Stimulated activated naive B cell treated with anti-CD40 and anti-IgM and Interleukin-4, amounts not matched to agents 10 μg/mL and 1 μg/mL and 100 μg/mL, for 72 hours (primary cell): ENCODE results near the gene TH.

ENCODE experiments used
- ATAC-seq, 2 donors: fragments of 150-1000 bp; cut with Tn5 transposase; replicated peaks; 2 replicates each; pipeline ENCODE4 v1.10.0; 2021; ENCODE audit warnings: moderate library complexity in 1 of 2
- DNase-seq: peaks from one replicate; pipeline ENCODE4 v3.0.0; 2021
- H3K27ac Mint-ChIP-seq: one replicate; pipeline ENCODE4 v1.8.0; 2022; ENCODE audit warnings: mild to moderate bottlenecking, mixed read lengths
- H3K27me3 Mint-ChIP-seq, 2 donors: one replicate each; pipeline ENCODE4 v1.8.0; 2022; ENCODE audit warnings: mixed read lengths in 2 of 2
- H3K36me3 Mint-ChIP-seq, 2 donors: one replicate each; pipeline ENCODE4 v1.8.0; 2022; ENCODE audit warnings: mixed read lengths in 2 of 2, mild to moderate bottlenecking in 1 of 2
- H3K4me1 Mint-ChIP-seq, 2 donors: one replicate each; pipeline ENCODE4 v1.8.0; 2022; ENCODE audit warnings: mixed read lengths in 2 of 2, mild to moderate bottlenecking in 1 of 2
- H3K4me3 Mint-ChIP-seq, 2 donors: one replicate each; pipeline ENCODE4 v1.8.0; 2022; ENCODE audit warnings: mild to moderate bottlenecking in 2 of 2, mixed read lengths in 2 of 2, moderate library complexity in 1 of 2
- H3K9me3 Mint-ChIP-seq, 2 donors: one replicate each; pipeline ENCODE4 v1.8.0; 2022; ENCODE audit warnings: mixed read lengths in 2 of 2, mild to moderate bottlenecking in 1 of 2

The TH gene

DNA sequence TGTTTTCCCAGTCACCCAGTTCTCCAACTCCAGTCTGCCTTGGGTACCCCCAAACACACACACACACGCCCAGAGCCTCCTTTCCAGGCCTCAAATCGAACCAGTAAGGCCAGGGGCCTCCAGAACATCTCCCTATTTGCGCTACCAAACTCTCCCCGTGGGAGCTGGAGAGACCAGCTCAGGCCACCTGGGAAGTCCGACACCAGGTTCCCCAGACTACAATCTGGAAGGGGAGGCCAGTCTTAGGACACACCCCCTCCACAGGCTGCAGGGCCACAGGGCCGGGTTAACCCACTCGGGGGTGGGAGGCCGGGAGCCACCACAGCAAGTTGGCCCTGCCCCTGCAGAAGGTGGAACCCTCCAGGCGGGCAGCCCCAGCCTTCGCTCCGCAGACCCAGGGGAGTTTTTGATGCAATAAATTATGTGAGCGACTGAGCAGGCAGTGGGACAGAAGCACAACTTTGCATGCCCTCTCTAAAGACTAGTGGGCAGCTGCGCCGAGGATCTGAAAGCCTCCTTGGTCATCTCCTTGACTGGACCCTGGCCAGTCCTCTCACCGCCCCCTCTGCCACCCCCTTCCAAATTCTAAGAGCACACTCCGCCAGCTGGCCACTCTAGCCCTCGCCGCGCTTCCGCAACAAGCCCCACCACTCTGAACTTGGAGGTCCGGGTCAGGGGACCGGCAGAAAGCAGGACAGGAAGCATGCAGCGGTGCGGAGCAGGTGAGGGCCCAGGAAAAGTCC lies 35.2 kb downstream of the TH start:
- Mint-ChIP-seq H3K4me3 (peak overlapping the region; percentile 3 to 36), H3K27ac (no peak overlapping the region), H3K27me3 (peaks cover 66 to 88% of the 10 kb centered on the region in 2 donors), H3K36me3 (no peaks in the 10 kb centered on the region), H3K4me1 (peaks cover 23 to 30% of the 10 kb centered on the region in 2 donors), H3K9me3 (peaks cover 5 to 6% of the 10 kb centered on the region in 2 donors)
- ATAC-seq (peak; percentile 34 to 43), DNase-seq (no peak)

DNA sequence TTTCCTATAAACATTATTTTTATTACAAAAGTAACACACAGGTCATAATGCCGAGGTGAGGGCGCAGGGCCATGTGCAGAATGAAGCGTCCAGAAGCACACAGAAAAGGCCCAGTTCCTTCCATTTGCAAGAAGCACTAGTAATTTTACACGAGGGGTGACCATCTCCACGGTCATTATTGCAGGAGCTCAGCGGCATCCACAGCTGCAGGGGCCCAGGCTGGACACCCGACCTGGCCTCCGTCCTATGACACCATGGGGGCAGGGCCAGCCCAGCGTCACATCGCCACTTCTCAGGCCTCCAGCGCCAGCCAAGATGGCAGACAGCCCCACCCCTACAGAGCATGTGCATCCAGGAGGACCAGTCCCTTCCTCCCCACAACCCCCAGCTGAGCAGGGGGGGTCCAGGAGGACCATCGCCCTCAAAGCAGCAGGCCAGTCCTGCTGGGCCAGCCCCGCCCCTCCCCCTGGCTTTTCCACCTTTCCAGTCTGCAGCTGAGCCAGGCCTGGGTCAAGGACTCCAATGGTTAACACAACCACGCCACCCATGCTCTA lies 35.9 kb downstream of the TH start:
- Mint-ChIP-seq H3K4me3 (no peak overlapping the region), H3K27ac (no peak overlapping the region), H3K9me3 (peaks cover 8 to 10% of the 10 kb centered on the region in 2 donors), H3K27me3 (peaks cover 66 to 88% of the 10 kb centered on the region in 2 donors), H3K36me3 (no peaks in the 10 kb centered on the region), H3K4me1 (peaks cover 20 to 24% of the 10 kb centered on the region in 2 donors)
- ATAC-seq, result no peak
- no peak for DNase-seq

GRCh38 chr11:2135018-2135569 lies 36.5 kb downstream of the TH start:
- Mint-ChIP-seq H3K9me3 (peaks cover 8 to 10% of the 10 kb centered on the region in 2 donors), H3K27ac (no peak overlapping the region), H3K27me3 (peaks cover 66 to 81% of the 10 kb centered on the region in 2 donors), H3K4me1 (peaks cover 20 to 24% of the 10 kb centered on the region in 2 donors), H3K4me3 (no peak overlapping the region), H3K36me3 (no peaks in the 10 kb centered on the region)
- no peak for DNase-seq
- ATAC-seq, result no peak

DNA sequence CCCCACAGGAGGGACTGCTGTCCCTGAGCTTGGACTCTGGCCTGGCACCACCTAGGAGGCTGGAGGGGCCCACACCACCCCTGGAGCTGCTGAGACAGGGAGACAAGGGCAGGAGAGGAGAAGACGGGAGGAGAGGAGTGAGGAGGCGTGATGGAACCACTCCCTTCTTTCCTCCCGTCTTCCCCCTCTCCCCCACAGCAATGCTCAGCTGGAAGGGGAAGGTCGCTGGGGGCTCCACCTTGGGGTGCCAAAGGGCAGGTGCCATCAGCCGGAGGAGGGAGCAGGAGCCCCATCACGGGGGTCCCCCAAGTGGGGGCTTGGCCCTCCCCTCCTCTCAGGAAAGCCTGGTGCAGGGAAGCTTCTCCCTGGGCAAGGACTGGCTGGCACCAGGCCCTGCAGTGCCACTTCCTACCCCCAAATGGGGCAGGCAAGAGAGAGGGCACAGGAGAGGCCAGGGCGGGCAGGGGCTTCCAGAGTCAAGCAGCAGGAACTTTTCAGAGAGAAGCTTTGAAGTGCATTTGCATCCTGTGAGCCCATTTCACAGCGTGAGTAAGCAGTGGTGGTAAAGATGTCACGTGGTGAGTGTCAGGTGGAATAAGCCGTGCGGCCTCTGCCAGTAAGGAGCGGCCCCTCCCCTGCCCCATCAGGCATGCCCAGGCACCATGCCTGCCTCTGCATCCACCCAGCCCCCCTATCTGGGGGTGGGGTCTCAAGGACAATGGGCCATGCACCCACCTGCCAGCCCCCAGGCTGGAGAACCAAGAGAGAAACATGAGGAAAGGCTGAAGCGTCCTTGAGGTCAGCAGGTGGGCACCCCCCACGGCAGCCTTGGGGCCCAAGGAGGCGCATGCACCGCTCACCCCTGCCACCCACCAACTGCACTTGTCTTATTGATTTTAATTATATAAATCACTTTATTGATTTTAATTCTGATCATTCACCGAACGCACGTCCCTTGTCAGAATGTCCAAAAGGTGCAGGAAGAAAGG lies 37.3 kb downstream of the TH start:
- ATAC-seq (no peak), DNase-seq (no peak)
- H3K36me3 Mint-ChIP-seq, result no peaks in the 10 kb centered on the region
- peaks cover 20 to 24% of the 10 kb centered on the region in 2 donors for H3K4me1 Mint-ChIP-seq
- peaks cover 70 to 83% of the 10 kb centered on the region in 2 donors for H3K27me3 Mint-ChIP-seq
- peaks cover 8 to 10% of the 10 kb centered on the region in 2 donors for H3K9me3 Mint-ChIP-seq
- no peak overlapping the region for H3K27ac Mint-ChIP-seq
- H3K4me3 Mint-ChIP-seq, result no peak overlapping the region

DNA sequence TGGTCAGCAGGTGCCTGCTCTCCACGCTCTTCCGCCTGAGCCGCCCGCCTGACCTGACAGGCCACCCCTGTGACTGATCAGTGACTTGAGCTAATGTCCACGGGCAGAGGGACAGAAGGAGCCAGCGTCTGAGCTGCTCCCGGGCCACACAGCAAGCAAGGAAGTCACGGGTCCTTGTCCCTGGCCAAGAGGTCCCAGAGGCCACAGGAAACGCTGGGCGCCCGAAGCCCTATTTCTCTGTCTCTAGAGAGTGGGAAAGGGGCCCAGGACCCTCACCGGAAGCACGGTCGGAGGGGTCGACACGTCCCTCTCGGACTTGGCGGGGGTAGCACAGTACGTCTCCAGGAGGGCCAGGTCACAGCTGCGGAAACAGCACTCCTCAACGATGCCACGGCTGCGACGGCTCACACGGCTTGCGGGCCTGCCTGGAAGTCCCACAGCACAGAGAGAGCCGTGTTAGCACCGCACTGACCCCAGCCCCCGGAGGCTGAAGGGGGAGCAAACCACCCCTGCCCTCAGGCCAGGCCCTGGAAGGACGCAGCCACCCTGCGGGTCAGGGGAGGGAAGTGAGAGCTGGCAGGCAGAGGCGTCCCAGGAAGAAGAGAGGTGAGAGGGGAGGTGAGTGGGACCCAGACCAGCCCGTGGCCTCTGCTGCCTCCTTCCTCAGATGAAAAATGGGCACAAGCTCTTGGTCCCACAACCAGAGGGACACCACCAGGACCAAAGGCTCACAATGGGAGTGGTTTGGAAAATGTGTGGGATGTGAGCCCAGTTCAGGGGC lies 38.2 kb downstream of the TH start:
- Mint-ChIP-seq H3K27me3 (peaks cover 74 to 85% of the 10 kb centered on the region in 2 donors), H3K4me1 (peaks cover 20 to 23% of the 10 kb centered on the region in 2 donors), H3K36me3 (no peaks in the 10 kb centered on the region), H3K9me3 (peaks cover 8 to 10% of the 10 kb centered on the region in 2 donors), H3K27ac (no peak overlapping the region), H3K4me3 (no peak overlapping the region)
- DNase-seq (no peak), ATAC-seq (no peak)

GRCh38 chr11:2132874-2133240 lies 38.8 kb downstream of the TH start:
- Mint-ChIP-seq H3K27ac (no peak overlapping the region), H3K9me3 (peaks cover 8 to 10% of the 10 kb centered on the region in 2 donors), H3K4me1 (peaks cover 19% of the 10 kb centered on the region in 2 donors), H3K36me3 (no peaks in the 10 kb centered on the region), H3K4me3 (no peak overlapping the region), H3K27me3 (peaks cover 73 to 79% of the 10 kb centered on the region in 2 donors)
- ATAC-seq (no peak), DNase-seq (no peak)

- peak overlapping the region; percentile 3 for H3K27ac Mint-ChIP-seq
Observed at GRCh38 chr11:2132246-2132645, 39.4 kb downstream of the TH start.

GRCh38 chr11:2131371-2132236 lies 40.0 kb downstream of the TH start:
- Mint-ChIP-seq H3K27ac (peak overlapping the region; percentile 78), H3K9me3 (peaks cover 8 to 10% of the 10 kb centered on the region in 2 donors), H3K27me3 (peaks cover 70 to 76% of the 10 kb centered on the region in 2 donors), H3K4me1 (peaks cover 6 to 10% of the 10 kb centered on the region in 2 donors), H3K36me3 (no peaks in the 10 kb centered on the region), H3K4me3 (no peak overlapping the region)
- DNase-seq (no peak), ATAC-seq (no peak)

More at GRCh38 chr11:2132246-2132645, 39.4 kb downstream of the TH start:
- H3K4me1 Mint-ChIP-seq, result peaks cover 13% of the 10 kb centered on the region in 2 donors
- peaks cover 8 to 10% of the 10 kb centered on the region in 2 donors for H3K9me3 Mint-ChIP-seq
- no peak for ATAC-seq
- no peaks in the 10 kb centered on the region for H3K36me3 Mint-ChIP-seq
- H3K27me3 Mint-ChIP-seq, result peaks cover 73 to 78% of the 10 kb centered on the region in 2 donors
- no peak for DNase-seq
- H3K4me3 Mint-ChIP-seq, result no peak overlapping the region

DNA sequence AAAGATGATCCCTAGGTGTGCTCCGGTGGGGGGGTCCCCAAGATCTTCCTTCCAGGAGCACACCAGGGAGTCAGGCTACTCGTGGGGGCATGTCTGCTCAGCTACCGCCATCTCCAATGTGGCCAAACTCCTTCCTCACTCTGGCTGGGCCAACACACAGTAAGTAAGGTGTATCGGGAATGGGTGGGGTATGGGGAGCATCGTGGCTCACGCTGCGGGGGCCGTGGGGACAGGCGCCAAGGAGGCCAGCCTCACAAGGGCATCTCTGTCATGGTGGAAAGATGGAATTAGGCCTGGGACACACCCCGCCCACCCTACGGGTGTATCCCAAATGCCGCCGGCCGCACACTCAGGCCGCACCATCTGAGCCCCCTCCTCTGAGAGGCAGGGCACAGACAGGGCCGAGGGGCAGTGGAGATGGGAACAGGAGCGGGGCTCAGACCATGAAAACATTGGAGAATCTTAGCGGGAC lies 40.7 kb downstream of the TH start:
- H3K27me3 Mint-ChIP-seq, result peaks cover 70 to 76% of the 10 kb centered on the region in 2 donors
- peaks cover 10 to 17% of the 10 kb centered on the region in 2 donors for H3K9me3 Mint-ChIP-seq

GRCh38 chr11:2129699-2130366 lies 41.8 kb downstream of the TH start:
- Mint-ChIP-seq H3K4me3 (no peak overlapping the region), H3K9me3 (peaks cover 15 to 28% of the 10 kb centered on the region in 2 donors), H3K4me1 (peaks cover 0 to 6% of the 10 kb centered on the region in 2 donors), H3K27me3 (peaks cover 74 to 76% of the 10 kb centered on the region in 2 donors), H3K27ac (no peak overlapping the region), H3K36me3 (no peaks in the 10 kb centered on the region)
- DNase-seq, result no peak
- ATAC-seq, result no peak

More for the DNA sequence above, 40.7 kb downstream of the TH start:
- Mint-ChIP-seq H3K4me3 (no peak overlapping the region), H3K4me1 (peaks cover 0 to 6% of the 10 kb centered on the region in 2 donors), H3K36me3 (no peaks in the 10 kb centered on the region), H3K27ac (peak overlapping the region; percentile 4)
- no peak for DNase-seq
- ATAC-seq, result no peak

- H3K4me1 Mint-ChIP-seq, result peaks cover 0 to 9% of the 10 kb centered on the region in 2 donors
- no peak overlapping the region for H3K4me3 Mint-ChIP-seq
- H3K36me3 Mint-ChIP-seq, result no peaks in the 10 kb centered on the region
- ATAC-seq (no peak), DNase-seq (no peak)
- H3K27ac Mint-ChIP-seq, result no peak overlapping the region
- H3K27me3 Mint-ChIP-seq, result peaks cover 75 to 76% of the 10 kb centered on the region in 2 donors
- peaks cover 18 to 31% of the 10 kb centered on the region in 2 donors for H3K9me3 Mint-ChIP-seq
Observed at GRCh38 chr11:2129308-2129698, 42.3 kb downstream of the TH start.
